ENCODE data around the gene TAGAP. TPM values are rescaled to one million over a fixed set of nuclear protein-coding genes. Genes with fewer than 3 reads are reported as not detected.
A peak's percentile ranks its signal among the peaks of the same experiment; 100 is the strongest.
"Not testable (repeated sequence)": the region's sequence is repeated elsewhere in the genome, so short reads cannot be mapped to it uniquely, and the experiment has no call there.

The TAGAP gene
- total and polyA plus RNA-seq, 9 of the 15 experiments (the other 6 are each of a cell fraction or from before 2014, with no cell fraction given): 0.07 TPM; not detected in 8

DNA sequence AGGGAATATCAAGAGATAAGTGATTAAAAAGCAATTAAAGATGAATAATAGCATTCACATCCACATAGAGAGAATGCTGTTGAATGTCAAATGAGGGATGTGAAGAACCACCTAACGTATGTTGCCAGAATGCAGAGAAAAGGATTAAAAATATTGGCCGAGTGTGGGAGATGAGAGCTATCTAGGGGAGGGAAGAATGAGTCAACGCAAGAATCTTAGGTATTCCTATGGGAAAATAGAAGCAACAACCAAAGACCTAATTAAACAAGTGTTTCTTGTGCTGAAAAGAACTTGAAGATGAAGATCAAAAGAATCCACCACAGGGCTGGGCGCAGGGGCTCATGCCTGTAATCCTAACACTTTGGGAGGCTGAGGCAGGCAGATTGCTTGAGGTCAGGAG lies 32.6 kb downstream of the TAGAP start:
- CTCF ChIA-PET (ENCODE audit: low intra/inter-chr PET ratio): no interaction called here
- Histone ChIP-seq H3K9me1 (ENCODE audit: control insufficient read depth, insufficient read depth, low read length) (no peaks in the 10 kb centered on the region), H3K9me3 (replicated peaks; ENCODE audit: control insufficient read depth, insufficient read depth, low read depth, low read length) (no peaks in the 10 kb centered on the region; the same call in 1 of the 2 replicates), H3K4me3 (no peak overlapping the region), H3K9ac (ENCODE audit: insufficient read depth in 1 of 2, low read depth in 2 of 2, low read length in 2 of 2) (no peak overlapping the region), H3K27me3 (ENCODE audit: control insufficient read depth in 2 of 2, insufficient read depth in 2 of 2, low read length in 2 of 2) (peaks cover 15 to 22% of the 10 kb centered on the region in 2 experiments; a peak in 4 of 5 replicates), H2AFZ (ENCODE audit: low read depth, low read length) (no peak overlapping the region), H3K79me2 (ENCODE audit: control insufficient read depth, insufficient read depth, low read length) (no peaks in the 10 kb centered on the region), H3K27ac (ENCODE audit: extremely low read depth, low read depth, low read length) (no peak overlapping the region), H3K4me2 (ENCODE audit: insufficient read depth, low read length) (no peak overlapping the region), H3K4me1 (replicated peaks in 1 of 2; ENCODE audit: control insufficient read depth in 2 of 2, insufficient read depth in 2 of 2, low read length in 2 of 2) (no peaks in the 10 kb centered on the region; a peak in 1 of 5 replicates), H4K20me1 (replicated peaks; ENCODE audit: control insufficient read depth, insufficient read depth, low read length) (no peaks in the 10 kb centered on the region), H3K36me3 (ENCODE audit: control insufficient read depth, insufficient read depth, low read length) (no peaks in the 10 kb centered on the region)
- FAIRE-seq: no peak
- TF ChIP-seq HNRNPH1 (optimal IDR thresholded peaks at IDR 0.05; ENCODE audit: low read depth, low read length): no peak
- WGBS (ENCODE audit: insufficient coverage, low coverage, missing lambda C conversion rate): 15% methylated on average over 4 of the region's 4 CpGs
- BruUV-seq (replicated peaks): no TSS peak
- DNase-seq (ENCODE audit: extremely low read depth in 1 of 4, low spot score in 3 of 4): no peak
- in situ Hi-C loops (cut with MboI) (no loop called here), intact Hi-C loops (cut with micrococcal nuclease) (no loop called here)
- POLR2A ChIA-PET: no interaction called here
- ATAC-seq: no peak

- H3K79me2 ChIP-seq (ENCODE audit: control insufficient read depth, insufficient read depth, low read length); H3K27ac ChIP-seq (ENCODE audit: extremely low read depth, low read depth, low read length); H3K36me3 ChIP-seq (ENCODE audit: control insufficient read depth, insufficient read depth, low read length); H4K20me1 ChIP-seq (replicated peaks; ENCODE audit: control insufficient read depth, insufficient read depth, low read length); H2AFZ ChIP-seq (ENCODE audit: low read depth, low read length); in situ Hi-C loops (cut with MboI); H3K4me2 ChIP-seq (ENCODE audit: insufficient read depth, low read length); DNase-seq (ENCODE audit: extremely low read depth in 1 of 4, low spot score in 3 of 4); H3K9me1 ChIP-seq (ENCODE audit: control insufficient read depth, insufficient read depth, low read length); H3K9me3 ChIP-seq (replicated peaks; ENCODE audit: control insufficient read depth, insufficient read depth, low read depth, low read length); intact Hi-C loops (cut with micrococcal nuclease); ATAC-seq; H3K9ac ChIP-seq (ENCODE audit: insufficient read depth in 1 of 2, low read depth in 2 of 2, low read length in 2 of 2); BruUV-seq (replicated peaks); H3K4me3 ChIP-seq; FAIRE-seq; H3K4me1 ChIP-seq (replicated peaks in 1 of 2; ENCODE audit: control insufficient read depth in 2 of 2, insufficient read depth in 2 of 2, low read length in 2 of 2): not testable (repeated sequence)
- 3% methylated on average over 7 of the region's 7 CpGs for WGBS (ENCODE audit: insufficient coverage, low coverage, missing lambda C conversion rate)
- CTCF ChIA-PET (ENCODE audit: low intra/inter-chr PET ratio): interaction anchor here (0.7 kb wide), 1 partner anchor 302 kb away, joined by 5 read pairs; no protein-coding TSS in a partner anchor
- peaks cover 15 to 22% of the 10 kb centered on the region in 2 experiments; a peak in 4 of 5 replicates for H3K27me3 ChIP-seq (ENCODE audit: control insufficient read depth in 2 of 2, insufficient read depth in 2 of 2, low read length in 2 of 2)
- POLR2A ChIA-PET: interaction anchor here (0.5 to 1.7 kb wide), 2 partner anchors 10 to 78 kb away, joined by 3 to 6 read pairs; partner anchors contain the start of gene RSPH3
- TF ChIP-seq, protein P1, sequence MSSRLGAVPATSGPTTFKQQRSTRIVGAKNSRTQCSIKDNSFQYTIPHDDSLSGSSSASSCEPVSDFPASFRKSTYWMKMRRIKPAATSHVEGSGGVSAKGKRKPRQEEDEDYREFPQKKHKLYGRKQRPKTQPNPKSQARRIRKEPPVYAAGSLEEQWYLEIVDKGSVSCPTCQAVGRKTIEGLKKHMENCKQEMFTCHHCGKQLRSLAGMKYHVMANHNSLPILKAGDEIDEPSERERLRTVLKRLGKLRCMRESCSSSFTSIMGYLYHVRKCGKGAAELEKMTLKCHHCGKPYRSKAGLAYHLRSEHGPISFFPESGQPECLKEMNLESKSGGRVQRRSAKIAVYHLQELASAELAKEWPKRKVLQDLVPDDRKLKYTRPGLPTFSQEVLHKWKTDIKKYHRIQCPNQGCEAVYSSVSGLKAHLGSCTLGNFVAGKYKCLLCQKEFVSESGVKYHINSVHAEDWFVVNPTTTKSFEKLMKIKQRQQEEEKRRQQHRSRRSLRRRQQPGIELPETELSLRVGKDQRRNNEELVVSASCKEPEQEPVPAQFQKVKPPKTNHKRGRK (tag; IDR thresholded peaks at IDR 0.05): 0 out of 2 replicates have a peak, but pooled peaks have one; percentile 11
- TF ChIP-seq, protein P2, sequence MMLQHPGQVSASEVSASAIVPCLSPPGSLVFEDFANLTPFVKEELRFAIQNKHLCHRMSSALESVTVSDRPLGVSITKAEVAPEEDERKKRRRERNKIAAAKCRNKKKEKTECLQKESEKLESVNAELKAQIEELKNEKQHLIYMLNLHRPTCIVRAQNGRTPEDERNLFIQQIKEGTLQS (IDR thresholded peaks at IDR 0.05): peak; percentile 39
- TF ChIP-seq, protein P2 (CRISPR knock-in tag; conservative IDR thresholded peaks at IDR 0.05): not testable (repeated sequence)
Observed at GRCh38 chr6:159010037-159010612, 34.7 kb downstream of the TAGAP start.
